Choroid plexus epithelial cell (primary cell): ENCODE results near the gene DIPK1C.

Source experiments
- DNase-seq: peaks from one replicate; pipeline ENCODE4 v3.0.0-alpha.2; 2010; ENCODE audit warnings: low read depth
- H3K4me3 ChIP-seq: 2 replicates; pipeline ENCODE4 v1.5.1; 2011; ENCODE audit warnings: low read depth, mild to moderate bottlenecking, control low read depth, low read length, moderate library complexity
- CTCF ChIP-seq: conservative IDR thresholded peaks from 2 replicates; pipeline ENCODE4 v1.5.1; 2011; ENCODE audit warnings: low read depth, mild to moderate bottlenecking, control low read depth, inconsistent platforms, low read length, moderate library complexity

The DIPK1C gene

DNA sequence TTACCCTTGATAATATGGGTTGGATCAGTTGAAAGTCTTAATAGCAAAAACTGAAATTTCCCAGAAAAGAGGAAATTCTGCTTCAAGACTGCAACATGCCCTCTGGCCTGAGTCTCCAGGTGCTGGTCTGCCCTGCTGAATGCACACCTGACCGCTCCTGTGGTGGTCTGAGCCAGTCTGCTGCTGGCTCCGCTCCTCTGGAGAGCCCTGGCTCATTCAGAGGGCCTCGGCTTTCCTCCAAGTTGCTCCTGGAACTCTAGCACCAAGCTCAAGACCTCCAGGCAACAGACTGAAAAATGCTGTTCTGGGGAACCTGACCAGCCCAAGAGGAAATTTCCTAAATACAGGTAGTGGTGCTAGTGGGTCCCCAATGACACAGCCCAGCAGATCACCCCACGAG lies 64.8 kb downstream of the DIPK1C start:
- TF ChIP-seq CTCF, result no peak
- no peak overlapping the region for H3K4me3 ChIP-seq
- no peak for DNase-seq

DNA sequence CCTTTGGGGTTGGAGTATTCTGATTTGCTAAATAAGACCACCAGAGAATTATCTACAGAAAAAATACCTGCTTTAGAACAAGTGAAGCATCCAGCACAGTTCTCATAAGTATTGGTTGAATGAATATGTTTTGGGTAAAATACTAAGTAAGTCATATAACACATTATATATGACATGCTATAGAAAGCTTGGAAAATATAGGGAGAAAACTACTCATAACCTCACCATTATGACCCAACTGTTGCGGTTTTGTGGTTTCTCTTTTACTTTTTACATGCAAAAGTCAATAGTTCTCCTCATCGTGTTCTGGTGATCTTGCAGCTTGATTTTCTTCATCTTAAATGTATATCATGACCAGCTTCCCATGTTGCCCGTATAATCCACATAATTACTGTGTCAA lies 66.2 kb downstream of the DIPK1C start:
- no peak overlapping the region for H3K4me3 ChIP-seq
- TF ChIP-seq CTCF, result no peak
- no peak for DNase-seq

DNA sequence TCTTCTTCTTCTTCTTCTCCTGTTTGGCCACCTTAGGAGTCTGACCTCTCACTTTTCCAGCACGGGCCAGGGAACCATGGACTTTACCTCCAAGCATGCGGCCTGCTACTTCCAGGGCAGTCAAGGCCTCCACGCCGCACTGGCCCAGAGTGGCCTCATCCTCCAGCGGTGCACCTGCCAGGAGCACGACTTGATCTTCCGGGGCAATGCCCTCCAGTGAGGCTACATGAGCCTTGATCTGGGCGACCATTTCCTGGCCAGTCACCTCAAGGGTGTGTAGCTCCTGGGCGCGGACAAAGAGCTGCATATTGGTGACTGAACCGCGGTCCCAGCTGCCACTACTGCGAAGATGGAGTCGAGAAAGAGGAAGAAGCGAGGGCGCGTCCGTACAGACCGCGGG lies 67.1 kb downstream of the DIPK1C start:
- no peak overlapping the region for H3K4me3 ChIP-seq
- no peak for DNase-seq
- TF ChIP-seq CTCF, result no peak

GRCh38 chr18:74389171-74389927 lies 67.8 kb downstream of the DIPK1C start:
- no peak for TF ChIP-seq CTCF
- DNase-seq, result no peak
- H3K4me3 ChIP-seq, result no peak overlapping the region

GRCh38 chr18:74388227-74388626 lies 68.9 kb downstream of the DIPK1C start:
- no peak overlapping the region for H3K4me3 ChIP-seq
- no peak for DNase-seq
- TF ChIP-seq CTCF, result no peak

GRCh38 chr18:74387383-74387782 lies 69.7 kb downstream of the DIPK1C start:
- no peak overlapping the region for H3K4me3 ChIP-seq
- no peak for DNase-seq
- no peak for TF ChIP-seq CTCF
